GM19372 (cell line): ENCODE data around the gene CCSAP.

Experiments used
- ATAC-seq: cut with Tn5 transposase; IDR thresholded peaks from one replicate; pipeline ENCODE4 v1.9.1; 2021; ENCODE audit warnings: mild to moderate bottlenecking, low read depth, moderate library complexity; ENCODE audit not compliant: unreplicated experiment

CCSAP gene

GRCh38 chr1:229365569-229365968 is 22.7 kb upstream of the CCSAP start:
- no peak for ATAC-seq

GRCh38 chr1:229364207-229365065 is 21.6 kb upstream of the CCSAP start:
- ATAC-seq: no peak

- ATAC-seq: no peak
Observed at GRCh38 chr1:229363723-229364122, 20.9 kb upstream of the CCSAP start.

- ATAC-seq: no peak
Observed at GRCh38 chr1:229360420-229360819, 17.6 kb upstream of the CCSAP start.

- ATAC-seq: no peak
Observed at GRCh38 chr1:229355661-229356060, 12.8 kb upstream of the CCSAP start.

- ATAC-seq: no peak
Observed at GRCh38 chr1:229354226-229354625, 11.4 kb upstream of the CCSAP start.

- no peak for ATAC-seq
Observed at GRCh38 chr1:229352975-229353374, 10.1 kb upstream of the CCSAP start.

GRCh38 chr1:229349463-229350385 is 6.9 kb upstream of the CCSAP start:
- ATAC-seq: no peak

GRCh38 chr1:229347528-229347927 is 4.7 kb upstream of the CCSAP start:
- ATAC-seq: no peak

- ATAC-seq: no peak
Observed at GRCh38 chr1:229344937-229345684, 2.3 kb upstream of the CCSAP start.

GRCh38 chr1:229344139-229344538 is 1.3 kb upstream of the CCSAP start:
- no peak for ATAC-seq

- peak; percentile 66 for ATAC-seq
Observed at GRCh38 chr1:229341774-229342655, 832 bp downstream of the CCSAP start.

GRCh38 chr1:229340496-229340895 is 2.4 kb downstream of the CCSAP start:
- ATAC-seq: no peak

- ATAC-seq: no peak
Observed at GRCh38 chr1:229339520-229339919, 3.3 kb downstream of the CCSAP start.

GRCh38 chr1:229339086-229339485 is 3.8 kb downstream of the CCSAP start:
- ATAC-seq: no peak

- no peak for ATAC-seq
Observed at GRCh38 chr1:229336345-229336744, 6.5 kb downstream of the CCSAP start.

- ATAC-seq: no peak
Observed at GRCh38 chr1:229334716-229335115, 8.1 kb downstream of the CCSAP start.

- no peak for ATAC-seq
Observed at GRCh38 chr1:229334269-229334668, 8.6 kb downstream of the CCSAP start.

- ATAC-seq: no peak
Observed at GRCh38 chr1:229328598-229329362, 14.1 kb downstream of the CCSAP start.
